SH-SY5Y (cell line): ENCODE measurements around the gene ENTPD2.

ENCODE experiments used
- GATA2 ChIP-seq: IDR thresholded peaks from 2 replicates; pipeline ENCODE4 v1.6.1; 2011; ENCODE audit warnings: mild to moderate bottlenecking, low read depth, low read length
- GATA3 ChIP-seq: IDR thresholded peaks from 2 replicates; pipeline ENCODE4 v1.6.1; 2011; ENCODE audit warnings: low read depth, mild to moderate bottlenecking, low read length, moderate library complexity

- no peak for TF ChIP-seq GATA2
- no peak for TF ChIP-seq GATA3
Measured at GRCh38 chr9:137057545-137057944, 3.7 kb upstream of the ENTPD2 start.
